Trophoblast cell (in vitro differentiated cells and primary cell): Measurements from ENCODE around the gene CST7.
A peak's percentile ranks its signal among the peaks of the same experiment; 100 is the strongest.

Experiments
- DNase-seq, 2 donors: peaks; one replicate each; pipeline ENCODE4 v3.0.0-alpha.2; 2016
- H2AFZ ChIP-seq: 2 replicates; pipeline ENCODE4 v1.6.1; 2013; ENCODE audit warnings: low read length, moderate library complexity, mild to moderate bottlenecking; ENCODE audit not compliant: insufficient read depth, poor library complexity
- H2AK5ac ChIP-seq: 2 replicates; pipeline ENCODE4 v1.6.1; 2013; ENCODE audit warnings: mild to moderate bottlenecking, low read length
- H2BK120ac ChIP-seq: 2 replicates; pipeline ENCODE4 v1.6.1; 2013; ENCODE audit warnings: low read length, mild to moderate bottlenecking, moderate library complexity; ENCODE audit not compliant: insufficient read depth, poor library complexity
- H2BK12ac ChIP-seq: 2 replicates; pipeline ENCODE4 v1.6.1; 2013; ENCODE audit warnings: mild to moderate bottlenecking, low read length, moderate library complexity
- H2BK5ac ChIP-seq: 2 replicates; pipeline ENCODE4 v1.6.1; 2013; ENCODE audit warnings: low read length, low read depth, moderate library complexity, mild to moderate bottlenecking; ENCODE audit not compliant: poor library complexity
- H3K14ac ChIP-seq: 2 replicates; pipeline ENCODE4 v1.6.1; 2013; ENCODE audit warnings: mild to moderate bottlenecking, low read length
- H3K18ac ChIP-seq: 2 replicates; pipeline ENCODE4 v1.6.1; 2013; ENCODE audit warnings: mild to moderate bottlenecking, low read length
- H3K23ac ChIP-seq: 2 replicates; pipeline ENCODE4 v1.6.1; 2013; ENCODE audit warnings: low read length
- H3K27ac ChIP-seq: 2 replicates; pipeline ENCODE4 v1.5.1; 2013; ENCODE audit warnings: low read depth, mild to moderate bottlenecking, inconsistent platforms, low read length, moderate library complexity
- H3K27me3 ChIP-seq: 2 replicates; pipeline ENCODE4 v1.6.1; 2013; ENCODE audit warnings: inconsistent platforms, mild to moderate bottlenecking, low read length, moderate library complexity; ENCODE audit not compliant: insufficient read depth
- H3K36me3 ChIP-seq, 2 experiments: 1 replicate in 1 of 2; 2 replicates in 1 of 2; pipeline ENCODE4 v1.6.1; 2013; ENCODE audit warnings: low read length in 2 of 2, mild to moderate bottlenecking in 2 of 2, moderate library complexity in 1 of 2; ENCODE audit not compliant: insufficient read depth in 2 of 2, control insufficient read depth in 1 of 2
- H3K4ac ChIP-seq: 2 replicates; pipeline ENCODE4 v1.6.1; 2013; ENCODE audit warnings: low read depth, mild to moderate bottlenecking, low read length, moderate library complexity
- H3K4me1 ChIP-seq, 2 experiments: 1 replicate in 1 of 2; 2 replicates in 1 of 2; pipeline ENCODE4 v1.6.1; 2013; ENCODE audit warnings: low read length in 2 of 2, mild to moderate bottlenecking in 2 of 2, moderate library complexity in 1 of 2; ENCODE audit not compliant: insufficient read depth in 2 of 2, control insufficient read depth in 1 of 2
- H3K4me2 ChIP-seq: 2 replicates; pipeline ENCODE4 v1.6.1; 2013; ENCODE audit warnings: inconsistent platforms, mild to moderate bottlenecking, low read length, moderate library complexity
- H3K4me3 ChIP-seq: 2 replicates; pipeline ENCODE4 v1.5.1; 2013; ENCODE audit warnings: mild to moderate bottlenecking, low read depth, low read length, inconsistent platforms
- H3K79me1 ChIP-seq: one replicate; pipeline ENCODE4 v1.6.1; 2013; ENCODE audit warnings: low read length
- H3K79me2 ChIP-seq: 2 replicates; pipeline ENCODE4 v1.6.1; 2013; ENCODE audit warnings: low read length, mild to moderate bottlenecking; ENCODE audit not compliant: control insufficient read depth, insufficient read depth, poor library complexity
- H3K9ac ChIP-seq: 2 replicates; pipeline ENCODE4 v1.6.1; 2013; ENCODE audit warnings: mild to moderate bottlenecking, low read length
- H3K9me3 ChIP-seq: 2 replicates; pipeline ENCODE4 v1.6.1; 2013; ENCODE audit warnings: low read depth, mild to moderate bottlenecking, control low read depth, inconsistent platforms, low read length; ENCODE audit not compliant: insufficient read depth
- H4K12ac ChIP-seq: 2 replicates; pipeline ENCODE4 v1.6.1; 2013; ENCODE audit warnings: low read depth, mild to moderate bottlenecking, low read length, moderate library complexity
- H4K8ac ChIP-seq: 2 replicates; pipeline ENCODE4 v1.6.1; 2013; ENCODE audit warnings: low read depth, mild to moderate bottlenecking, low read length, moderate library complexity
- H4K91ac ChIP-seq: one replicate; pipeline ENCODE4 v1.6.1; 2013; ENCODE audit warnings: low read depth, mild to moderate bottlenecking, low read length, moderate library complexity
- WGBS: extraction: QIAGEN DNeasy Blood & Tissue Kit; methylation state at CpG from one replicate; pipeline ENCODE4 v1.1.7; 2013; ENCODE audit warnings: missing lambda C conversion rate; ENCODE audit not compliant: insufficient read length, insufficient coverage; ENCODE audit errors: extremely low coverage; 5-methylcytosine and 5-hydroxymethylcytosine counted together

CST7 gene

DNA sequence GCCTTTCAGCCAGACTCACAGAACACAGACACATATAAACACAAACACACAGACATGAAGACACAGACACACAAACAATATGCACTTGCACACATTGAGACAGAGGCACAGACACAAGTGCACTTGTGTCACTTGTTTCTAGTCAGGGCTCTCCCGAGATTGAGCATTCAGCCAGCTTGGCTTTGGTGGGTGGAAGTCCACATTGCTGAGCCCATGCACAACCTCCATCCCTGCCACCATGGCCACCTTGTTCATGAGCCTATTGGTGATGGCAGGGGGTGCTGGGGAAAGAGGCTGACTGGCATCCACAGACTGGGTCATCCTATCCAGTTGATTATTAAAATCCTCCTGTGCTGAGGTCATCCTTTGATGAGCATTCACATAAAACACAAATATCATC is 11.5 kb upstream of the CST7 start:
- no peak overlapping the region for H3K27ac ChIP-seq
- H4K12ac ChIP-seq, result no peak overlapping the region
- no peak overlapping the region for H3K4me3 ChIP-seq
- no peak overlapping the region for H3K4me2 ChIP-seq
- no peak overlapping the region for H2BK5ac ChIP-seq
- no peaks in the 10 kb centered on the region for H3K79me2 ChIP-seq
- peaks cover 0 to 3% of the 10 kb centered on the region in 2 experiments for H3K36me3 ChIP-seq
- H3K9me3 ChIP-seq, result peaks cover 10% of the 10 kb centered on the region
- H2BK120ac ChIP-seq, result no peak overlapping the region
- DNase-seq, result no peak
- no peak overlapping the region for H3K4ac ChIP-seq
- no peak overlapping the region for H2BK12ac ChIP-seq
- H3K9ac ChIP-seq, result no peak overlapping the region
- H3K14ac ChIP-seq, result no peak overlapping the region
- no peaks in the 10 kb centered on the region for H3K79me1 ChIP-seq
- H3K18ac ChIP-seq, result no peak overlapping the region
- no peaks in the 10 kb centered on the region for H3K27me3 ChIP-seq
- no peaks in the 10 kb centered on the region for H3K4me1 ChIP-seq
- no peak overlapping the region for H4K91ac ChIP-seq
- H2AK5ac ChIP-seq, result no peak overlapping the region
- no peak overlapping the region for H4K8ac ChIP-seq
- H2AFZ ChIP-seq, result no peak overlapping the region
- no CpG with 5 or more reads among the region's 1 CpG for WGBS
- no peak overlapping the region for H3K23ac ChIP-seq

DNA sequence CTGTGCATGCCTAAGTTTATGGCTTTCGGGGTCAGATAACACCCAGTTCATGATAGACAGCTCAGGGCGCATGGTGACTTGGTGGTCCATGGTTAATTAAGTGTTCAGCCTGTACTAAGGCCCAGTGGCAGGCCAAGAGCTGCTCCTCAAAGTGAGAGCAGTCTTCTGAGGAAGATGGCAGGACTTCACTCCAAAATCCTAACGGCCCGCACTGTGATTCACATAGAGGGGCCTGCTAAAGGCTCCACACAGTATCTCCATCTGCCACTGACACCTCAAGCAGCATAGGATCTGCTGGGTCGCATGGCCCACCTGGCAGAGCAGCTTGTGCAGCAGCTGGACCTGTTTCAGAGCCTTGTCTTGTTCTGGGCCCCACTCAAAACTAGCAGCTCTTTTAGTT is 10.6 kb upstream of the CST7 start:
- Histone ChIP-seq H3K27ac (no peak overlapping the region), H3K27me3 (no peaks in the 10 kb centered on the region), H3K9me3 (peaks cover 13% of the 10 kb centered on the region), H2AFZ (no peak overlapping the region), H2BK5ac (no peak overlapping the region), H3K4ac (no peak overlapping the region), H4K91ac (no peak overlapping the region), H3K4me3 (no peak overlapping the region), H3K79me1 (no peaks in the 10 kb centered on the region), H4K8ac (no peak overlapping the region), H3K14ac (no peak overlapping the region), H3K9ac (no peak overlapping the region), H2AK5ac (no peak overlapping the region), H2BK120ac (no peak overlapping the region), H3K18ac (no peak overlapping the region), H3K79me2 (no peaks in the 10 kb centered on the region), H3K23ac (no peak overlapping the region), H3K36me3 (peaks cover 0 to 3% of the 10 kb centered on the region in 2 experiments), H3K4me1 (no peaks in the 10 kb centered on the region), H4K12ac (no peak overlapping the region), H2BK12ac (no peak overlapping the region), H3K4me2 (no peak overlapping the region)
- WGBS, result no CpG with 5 or more reads among the region's 5 CpGs
- no peak for DNase-seq

- no CpG with 5 or more reads among the region's 4 CpGs for WGBS
- no peak overlapping the region for H2BK120ac ChIP-seq
These were observed 10.0 kb upstream of the CST7 start for GRCh38 chr20:24939036-24939435.

DNA sequence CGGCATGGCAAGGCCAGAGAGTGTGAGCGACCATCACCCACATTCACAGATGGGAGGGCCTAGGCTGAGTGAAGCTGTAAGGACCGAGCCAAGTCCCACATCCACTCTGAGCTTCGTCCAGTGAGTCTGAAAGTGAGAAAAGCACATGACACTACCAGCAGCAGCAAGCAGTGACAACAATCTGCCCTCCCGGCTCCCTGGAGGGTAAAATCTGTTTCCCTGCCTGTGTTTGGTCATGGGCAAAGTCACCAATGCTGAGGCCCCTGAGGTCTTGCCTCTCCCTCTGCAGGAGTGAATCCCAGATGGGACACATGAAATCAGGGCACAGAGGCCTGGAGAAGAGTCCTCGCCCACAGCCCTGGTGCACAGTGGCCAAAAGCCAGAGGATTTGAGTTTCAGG is 6.4 kb upstream of the CST7 start:
- no peak overlapping the region for H2BK120ac ChIP-seq
- no peak overlapping the region for H3K9ac ChIP-seq
- no peak overlapping the region for H3K14ac ChIP-seq
- DNase-seq, result peak in 1 of 2 donors; percentile 51
- no peak overlapping the region for H3K4me3 ChIP-seq
- no peak overlapping the region for H2BK12ac ChIP-seq
- H4K91ac ChIP-seq, result no peak overlapping the region
- no peak overlapping the region for H4K12ac ChIP-seq
- H4K8ac ChIP-seq, result no peak overlapping the region
- no peak overlapping the region for H3K18ac ChIP-seq
- peaks cover 4% of the 10 kb centered on the region for H3K9me3 ChIP-seq
- no peak overlapping the region for H2AFZ ChIP-seq
- H3K27me3 ChIP-seq, result no peaks in the 10 kb centered on the region
- H3K27ac ChIP-seq, result no peak overlapping the region
- no peak overlapping the region for H3K4ac ChIP-seq
- WGBS, result no CpG with 5 or more reads among the region's 6 CpGs
- no peak overlapping the region for H3K4me2 ChIP-seq
- no peaks in the 10 kb centered on the region for H3K4me1 ChIP-seq
- H3K23ac ChIP-seq, result no peak overlapping the region
- H2BK5ac ChIP-seq, result no peak overlapping the region
- H3K79me1 ChIP-seq, result no peaks in the 10 kb centered on the region
- no peak overlapping the region for H2AK5ac ChIP-seq
- no peaks in the 10 kb centered on the region for H3K79me2 ChIP-seq
- H3K36me3 ChIP-seq, result no peaks in the 10 kb centered on the region

More at GRCh38 chr20:24939036-24939435, 10.0 kb upstream of the CST7 start:
- no peak overlapping the region for H3K4me3 ChIP-seq
- H3K27ac ChIP-seq, result no peak overlapping the region
- peaks cover 13% of the 10 kb centered on the region for H3K9me3 ChIP-seq
- H3K79me1 ChIP-seq, result no peaks in the 10 kb centered on the region
- no peaks in the 10 kb centered on the region for H3K27me3 ChIP-seq
- no peak for DNase-seq
- peaks cover 0 to 3% of the 10 kb centered on the region in 2 experiments for H3K36me3 ChIP-seq
- no peak overlapping the region for H3K18ac ChIP-seq
- H3K79me2 ChIP-seq, result no peaks in the 10 kb centered on the region
- H3K4ac ChIP-seq, result no peak overlapping the region
- no peak overlapping the region for H3K9ac ChIP-seq
- no peak overlapping the region for H4K91ac ChIP-seq
- H3K4me2 ChIP-seq, result no peak overlapping the region
- no peak overlapping the region for H3K14ac ChIP-seq
- no peak overlapping the region for H2BK5ac ChIP-seq
- H3K4me1 ChIP-seq, result no peaks in the 10 kb centered on the region
- H3K23ac ChIP-seq, result no peak overlapping the region
- H2AK5ac ChIP-seq, result no peak overlapping the region
- no peak overlapping the region for H4K12ac ChIP-seq
- no peak overlapping the region for H2AFZ ChIP-seq
- H4K8ac ChIP-seq, result no peak overlapping the region
- no peak overlapping the region for H2BK12ac ChIP-seq
